GM23338 (cell line): ENCODE data around the gene SFRP5.

ENCODE experiments used
- EZH2 ChIP-seq: fragments of 200-600 bp; sonication (generic); IDR thresholded peaks from one replicate; pipeline ENCODE4 v1.8.0; 2017; ENCODE audit warnings: antibody characterized with exemption, mild to moderate bottlenecking, low read depth; ENCODE audit not compliant: unreplicated experiment
- EZH2phosphoT487 ChIP-seq: fragments of 200-600 bp; sonication (generic); IDR thresholded peaks from one replicate; pipeline ENCODE4 v1.8.1; 2018; ENCODE audit warnings: antibody characterized with exemption; ENCODE audit not compliant: unreplicated experiment
- JUNB ChIP-seq: IDR thresholded peaks from one replicate; pipeline ENCODE4 v1.6.1; 2016; ENCODE audit warnings: antibody characterized with exemption; ENCODE audit not compliant: unreplicated experiment
- NANOG ChIP-seq: IDR thresholded peaks from 2 replicates; pipeline ENCODE4 v1.6.1; 2016; ENCODE audit warnings: antibody characterized with exemption, borderline replicate concordance
- TF ChIP-seq, protein P1 (sequence below), 2 experiments: fragments of 200-600 bp in 1 of 2; sonication (generic) in 1 of 2; conservative IDR thresholded peaks; 2 replicates each; pipeline versions ENCODE4 v1.5.1 to v1.6.1; 2016 to 2017; ENCODE audit warnings: antibody characterized with exemption in 2 of 2, low read depth in 2 of 2, mild to moderate bottlenecking in 2 of 2, moderate library complexity in 1 of 2

GRCh38 chr10:97733256-97733655 is 38.5 kb downstream of the SFRP5 start:
- no peak for TF ChIP-seq EZH2
- TF ChIP-seq, protein P1, sequence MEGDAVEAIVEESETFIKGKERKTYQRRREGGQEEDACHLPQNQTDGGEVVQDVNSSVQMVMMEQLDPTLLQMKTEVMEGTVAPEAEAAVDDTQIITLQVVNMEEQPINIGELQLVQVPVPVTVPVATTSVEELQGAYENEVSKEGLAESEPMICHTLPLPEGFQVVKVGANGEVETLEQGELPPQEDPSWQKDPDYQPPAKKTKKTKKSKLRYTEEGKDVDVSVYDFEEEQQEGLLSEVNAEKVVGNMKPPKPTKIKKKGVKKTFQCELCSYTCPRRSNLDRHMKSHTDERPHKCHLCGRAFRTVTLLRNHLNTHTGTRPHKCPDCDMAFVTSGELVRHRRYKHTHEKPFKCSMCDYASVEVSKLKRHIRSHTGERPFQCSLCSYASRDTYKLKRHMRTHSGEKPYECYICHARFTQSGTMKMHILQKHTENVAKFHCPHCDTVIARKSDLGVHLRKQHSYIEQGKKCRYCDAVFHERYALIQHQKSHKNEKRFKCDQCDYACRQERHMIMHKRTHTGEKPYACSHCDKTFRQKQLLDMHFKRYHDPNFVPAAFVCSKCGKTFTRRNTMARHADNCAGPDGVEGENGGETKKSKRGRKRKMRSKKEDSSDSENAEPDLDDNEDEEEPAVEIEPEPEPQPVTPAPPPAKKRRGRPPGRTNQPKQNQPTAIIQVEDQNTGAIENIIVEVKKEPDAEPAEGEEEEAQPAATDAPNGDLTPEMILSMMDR (conservative IDR thresholded peaks at IDR 0.05; ENCODE audit: low read depth in 2 of 2), result no peak
- TF ChIP-seq EZH2phosphoT487, result no peak
- TF ChIP-seq JUNB, result no peak
- TF ChIP-seq NANOG, result no peak
